GM18517 (cell line): Measurements from ENCODE around the gene HELB.

ENCODE experiments used
- ATAC-seq: cut with Tn5 transposase; IDR thresholded peaks from one replicate; pipeline ENCODE4 v1.9.1; 2021; ENCODE audit warnings: mild to moderate bottlenecking, moderate library complexity; ENCODE audit not compliant: unreplicated experiment

Gene HELB

DNA sequence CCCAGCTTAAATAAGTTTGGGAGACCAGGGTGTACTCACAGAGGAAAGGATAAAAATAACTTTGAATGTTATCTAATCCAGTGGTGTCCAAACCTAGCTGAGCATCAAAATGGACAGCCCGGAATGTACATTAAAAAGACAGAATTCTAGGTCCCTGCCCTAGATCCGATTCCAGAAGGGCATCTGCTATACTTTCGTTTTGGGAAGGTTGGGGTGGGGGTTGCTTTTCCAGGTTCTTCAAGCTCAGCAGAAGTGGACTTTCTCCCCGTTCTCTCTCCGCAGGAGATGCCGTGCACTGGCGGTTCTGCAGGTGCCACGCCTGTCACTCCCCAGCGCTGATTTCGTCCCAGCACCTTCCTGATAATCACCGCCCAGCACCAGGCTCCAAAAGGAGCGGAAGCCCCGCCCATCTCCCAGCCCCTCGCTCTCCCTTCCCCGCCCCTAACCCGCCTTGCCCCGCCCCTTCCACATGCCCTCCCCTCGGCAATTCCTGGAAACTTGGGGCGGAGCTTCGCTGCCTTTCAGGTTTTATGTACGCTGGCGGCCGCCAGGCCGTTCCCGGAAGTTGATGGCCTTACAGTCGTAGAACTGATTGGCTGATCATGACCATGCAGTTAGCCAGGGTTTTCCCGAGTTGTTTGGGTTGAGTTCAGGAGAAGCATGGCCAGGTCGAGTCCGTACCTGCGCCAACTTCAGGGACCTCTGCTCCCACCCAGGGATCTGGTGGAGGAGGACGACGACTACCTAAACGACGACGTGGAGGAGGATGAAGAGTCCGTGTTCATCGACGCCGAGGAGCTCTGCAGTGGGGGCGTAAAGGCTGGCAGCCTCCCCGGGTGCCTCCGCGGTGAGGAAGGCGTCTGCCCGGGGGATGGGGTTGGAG lies at the start of gene HELB:
TSS of gene HELB (plus strand) at position 550 of the 883 bp plus-strand sequence. CDS start at position 661, 111 bp downstream.
- ATAC-seq, result peak; percentile 84

DNA sequence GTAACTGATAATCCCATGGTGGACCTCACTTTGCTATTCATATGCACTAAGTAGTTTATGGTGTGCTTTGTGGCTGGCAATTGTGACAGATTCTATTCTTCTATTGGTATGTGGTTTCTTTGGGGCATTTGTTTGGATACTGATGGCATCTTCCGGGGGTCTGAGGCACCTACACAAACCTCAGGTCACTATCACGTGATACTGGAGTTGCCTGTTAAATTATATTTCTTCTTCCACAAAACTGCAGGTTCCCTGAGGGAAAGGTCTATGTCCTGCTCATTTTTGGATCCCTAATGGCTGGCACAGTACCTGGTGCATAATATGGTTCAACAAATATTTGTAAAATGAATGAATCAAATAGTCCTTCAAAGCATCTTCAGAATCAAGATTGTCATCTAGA lies 49.5 kb upstream of the HELB start:
- no peak for ATAC-seq

DNA sequence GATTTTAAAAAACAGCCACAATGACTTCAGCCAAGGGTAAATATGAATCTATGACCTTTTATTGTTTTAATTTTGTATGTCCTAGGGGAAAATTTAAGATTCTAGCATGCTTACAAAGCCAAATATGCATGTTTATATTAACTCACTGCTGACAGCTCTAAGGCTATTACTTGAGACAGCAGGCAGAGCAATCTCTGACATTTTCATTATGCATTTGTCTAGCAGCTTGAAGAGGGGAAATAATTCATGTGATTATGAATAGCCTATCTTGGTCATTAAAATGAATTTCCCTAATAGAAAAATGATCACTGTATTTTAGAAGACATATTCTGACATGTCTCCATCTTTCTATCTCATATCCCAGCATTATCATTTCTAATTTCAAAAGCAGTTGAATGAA lies 46.6 kb upstream of the HELB start:
- no peak for ATAC-seq

DNA sequence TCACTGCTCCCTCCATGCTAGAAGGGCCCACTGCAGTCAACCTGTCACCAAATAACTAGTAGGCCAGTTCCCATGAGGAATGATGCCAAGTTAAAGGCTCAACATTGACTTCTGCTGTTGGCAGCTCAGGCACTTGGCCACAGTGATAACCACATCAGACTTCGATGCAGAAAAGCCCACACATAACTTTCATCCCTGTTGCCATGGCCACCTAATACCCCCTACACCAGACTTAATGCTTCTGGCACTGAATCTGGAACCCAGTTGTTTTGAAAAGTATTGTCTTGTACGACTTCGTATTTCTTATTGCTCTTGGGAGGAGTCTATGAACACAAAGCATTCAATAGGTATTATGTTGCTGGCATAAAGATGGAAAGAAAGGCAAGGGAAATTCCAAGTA lies 44.3 kb upstream of the HELB start:
- no peak for ATAC-seq

DNA sequence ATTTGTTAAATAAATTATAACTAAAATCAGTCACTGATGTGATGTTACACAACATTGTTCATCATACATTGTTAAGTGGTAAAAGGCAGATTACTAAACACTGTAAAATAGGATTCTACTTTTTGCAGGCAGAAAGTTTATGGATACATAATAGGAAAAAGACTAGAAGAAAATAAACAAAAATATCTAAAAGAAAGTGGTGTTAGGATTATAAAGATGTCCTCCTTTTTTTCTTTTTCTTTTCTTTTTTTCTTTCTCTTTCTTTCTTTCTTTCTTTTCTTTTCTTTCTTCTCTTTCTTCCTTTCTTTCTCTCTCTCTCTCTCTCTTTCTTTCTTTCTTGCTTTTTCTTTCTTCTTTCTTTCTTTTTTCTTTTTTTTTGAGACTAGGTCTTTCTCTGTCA lies 39.6 kb upstream of the HELB start:
- ATAC-seq, result no peak

DNA sequence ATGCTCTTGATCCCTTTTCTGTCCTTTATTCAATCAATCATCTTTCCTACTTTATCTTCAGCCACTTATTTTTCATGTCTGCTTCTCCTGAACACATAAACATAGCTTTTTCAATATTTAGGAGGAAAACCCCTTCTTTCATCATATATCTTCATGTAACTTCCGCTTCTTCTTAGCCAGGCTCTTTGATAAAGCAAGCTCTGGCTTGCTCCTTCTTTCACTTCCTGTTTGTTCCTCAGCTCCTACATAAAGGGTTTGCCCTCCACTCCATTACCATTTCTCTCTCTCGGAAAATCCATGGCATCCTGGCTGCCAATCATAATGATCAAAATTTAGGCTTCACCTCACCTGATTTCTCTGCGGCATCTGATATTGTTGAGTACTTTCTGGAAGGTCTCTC lies 33.7 kb upstream of the HELB start:
- no peak for ATAC-seq

DNA sequence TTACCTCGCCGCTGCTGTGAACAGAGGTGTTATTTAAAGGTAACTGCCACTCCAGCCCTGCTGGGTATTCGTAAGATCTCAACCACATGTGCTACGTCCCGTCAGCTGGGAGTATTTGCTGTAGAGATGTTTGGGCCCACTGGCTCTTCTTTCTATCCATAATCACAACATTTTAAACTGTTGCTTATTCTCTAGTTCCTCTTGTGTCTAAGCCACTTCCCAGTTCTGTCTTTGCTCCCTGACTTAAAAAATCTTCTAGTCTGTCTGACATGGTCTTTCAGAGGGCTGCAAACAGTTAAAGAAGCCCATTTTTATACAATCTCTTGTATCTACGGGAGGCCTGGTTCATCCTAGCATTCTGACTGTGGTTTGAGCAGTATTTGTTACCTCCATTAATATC lies 33.2 kb upstream of the HELB start:
- no peak for ATAC-seq

DNA sequence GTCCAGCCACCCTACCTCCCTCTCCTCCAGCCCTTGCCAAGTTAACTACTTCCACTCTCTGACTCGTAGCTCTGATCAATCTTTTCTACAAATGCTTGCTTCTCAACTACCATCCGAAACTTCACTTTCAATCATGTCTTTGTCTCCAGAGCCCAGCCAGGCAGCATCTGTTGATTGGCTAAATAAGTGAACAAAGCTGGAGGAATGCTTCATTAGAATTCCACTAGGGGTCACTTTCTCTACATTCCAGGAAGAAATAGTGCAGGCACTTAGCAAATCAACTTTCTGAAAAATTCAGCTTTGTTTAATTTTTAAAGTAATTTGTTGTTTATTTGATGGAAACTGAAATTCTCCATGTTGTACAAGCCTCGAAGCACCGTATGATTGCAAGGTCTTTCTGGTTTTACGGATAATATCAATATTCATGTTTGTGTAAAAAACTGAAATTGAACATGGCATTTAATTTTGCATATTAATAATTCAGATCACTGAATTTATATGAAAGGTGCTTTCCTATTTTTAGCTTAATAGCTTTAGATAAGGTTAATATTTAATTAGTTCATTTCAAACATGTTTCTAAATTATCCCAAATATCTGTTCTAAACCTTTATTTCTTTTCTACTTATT lies 32.4 kb upstream of the HELB start:
- ATAC-seq, result peak; percentile 63

DNA sequence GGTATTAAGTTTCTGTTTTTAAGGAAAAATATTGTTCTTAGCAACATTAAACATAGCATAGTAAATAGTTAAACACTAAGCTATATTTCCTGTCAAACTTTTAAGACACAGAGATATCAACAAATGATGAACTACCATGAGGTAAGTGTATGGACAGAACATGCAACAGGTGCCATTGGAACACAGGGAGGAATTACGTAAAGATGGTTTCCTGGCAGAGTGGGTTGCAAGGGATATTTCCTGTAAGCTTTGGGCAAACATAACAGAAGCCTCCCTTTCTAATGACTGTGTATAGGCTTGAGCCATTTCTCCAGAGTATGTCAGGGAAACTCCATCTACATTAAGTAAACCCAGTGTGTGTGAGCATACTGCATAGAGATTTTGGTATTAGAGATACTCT lies 31.7 kb upstream of the HELB start:
- no peak for ATAC-seq

DNA sequence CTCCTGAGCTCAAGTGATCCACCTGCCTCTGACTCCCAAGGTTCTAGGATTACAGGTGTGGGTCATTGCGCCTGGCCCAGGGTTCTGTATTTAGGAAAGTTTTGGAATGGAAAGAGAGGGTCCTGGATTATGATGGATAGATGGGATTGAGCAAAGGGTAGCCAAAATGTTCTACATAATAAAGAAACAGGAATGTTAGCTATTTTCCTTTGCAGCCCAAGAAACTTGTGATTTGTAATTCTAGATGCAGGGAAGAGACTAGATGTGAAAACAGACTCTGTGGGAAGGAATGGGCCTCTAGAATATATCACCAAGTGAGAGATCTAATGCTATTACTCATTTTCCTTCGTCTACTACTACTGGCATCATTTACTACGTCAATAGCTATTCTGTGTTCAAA lies 29.6 kb upstream of the HELB start:
- ATAC-seq, result no peak

DNA sequence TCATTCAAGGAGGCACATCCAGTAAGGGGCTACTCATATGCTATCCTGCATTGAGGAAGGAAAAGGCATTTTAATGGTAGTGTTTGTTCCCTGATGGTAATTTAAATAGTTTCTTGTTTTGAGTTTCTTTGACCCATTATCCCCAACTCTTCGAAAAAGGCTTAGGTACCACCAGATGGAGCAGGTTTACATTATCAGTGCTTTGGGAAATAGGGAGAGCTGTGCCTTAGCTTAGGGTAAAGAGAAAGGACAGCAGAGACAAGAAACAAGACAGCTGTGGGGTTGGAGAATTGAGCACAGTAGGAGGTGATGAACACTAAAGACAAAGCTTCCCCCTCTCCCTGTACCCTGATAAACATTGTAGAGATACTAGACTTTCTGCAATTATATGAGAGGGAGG lies 29.1 kb upstream of the HELB start:
- no peak for ATAC-seq

DNA sequence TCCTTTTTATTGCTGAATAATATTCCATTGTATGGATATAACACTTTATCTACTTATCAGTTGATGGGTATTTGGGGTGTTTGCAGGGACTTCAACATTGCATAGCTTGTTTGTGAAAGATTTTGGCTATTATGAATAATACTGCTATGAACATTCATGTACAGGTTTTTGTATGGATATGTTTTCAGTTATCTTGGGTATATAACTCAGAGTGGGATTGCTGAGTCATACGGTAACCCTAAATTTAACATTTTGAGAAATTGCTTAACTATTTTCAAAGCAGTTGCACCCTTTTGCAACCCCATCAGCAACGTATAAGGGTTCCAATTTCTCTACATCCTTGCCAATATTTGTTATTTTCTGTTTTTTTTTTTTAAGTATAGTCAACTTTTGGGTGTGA lies 27.3 kb upstream of the HELB start:
- ATAC-seq, result no peak

DNA sequence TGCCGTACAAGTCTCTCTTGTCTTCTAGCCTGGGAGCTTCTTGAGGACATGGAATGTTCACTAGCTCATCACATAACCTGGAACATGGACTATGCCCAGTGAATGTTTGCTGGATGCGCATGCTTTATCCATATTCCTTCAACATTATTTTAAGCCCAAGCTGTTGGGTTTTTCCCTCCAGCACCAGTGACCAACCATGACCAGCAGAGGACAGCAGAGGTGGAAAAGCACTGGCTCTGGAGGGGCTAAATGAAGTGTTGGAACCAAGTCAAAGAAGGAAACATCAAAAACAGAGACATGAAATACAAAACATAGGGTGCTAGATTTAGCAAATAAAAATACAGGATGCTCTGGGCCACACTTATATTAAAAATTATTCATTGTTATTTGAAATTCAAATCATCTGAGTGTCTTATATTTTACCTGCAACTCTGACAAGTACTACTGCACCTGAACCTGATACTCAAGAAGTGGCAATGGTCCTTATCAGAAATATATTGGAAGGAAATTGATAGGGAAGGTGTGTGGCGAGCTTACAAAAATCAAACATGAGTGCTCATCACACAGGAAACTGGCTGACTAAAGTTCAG lies 23.1 kb upstream of the HELB start:
- ATAC-seq, result no peak

DNA sequence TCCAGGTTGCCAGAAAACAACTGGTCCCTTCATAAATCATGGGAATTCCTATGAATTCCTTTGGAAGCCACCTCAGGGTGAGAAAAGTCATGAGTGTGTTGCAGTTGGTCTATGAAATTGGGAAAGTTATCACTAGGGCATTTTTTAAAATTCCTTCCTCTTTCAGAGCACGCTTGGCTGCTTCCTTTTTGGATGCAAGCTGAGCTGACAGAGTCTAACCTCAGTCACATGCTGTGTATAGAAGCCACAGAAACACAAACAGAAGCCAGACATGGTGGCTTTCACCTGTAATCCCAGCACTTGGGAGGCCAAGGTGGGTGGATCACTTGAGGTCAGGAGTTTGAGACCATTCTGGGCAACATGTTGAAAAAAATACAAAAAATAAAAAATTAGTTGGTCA lies 21.7 kb upstream of the HELB start:
- no peak for ATAC-seq

DNA sequence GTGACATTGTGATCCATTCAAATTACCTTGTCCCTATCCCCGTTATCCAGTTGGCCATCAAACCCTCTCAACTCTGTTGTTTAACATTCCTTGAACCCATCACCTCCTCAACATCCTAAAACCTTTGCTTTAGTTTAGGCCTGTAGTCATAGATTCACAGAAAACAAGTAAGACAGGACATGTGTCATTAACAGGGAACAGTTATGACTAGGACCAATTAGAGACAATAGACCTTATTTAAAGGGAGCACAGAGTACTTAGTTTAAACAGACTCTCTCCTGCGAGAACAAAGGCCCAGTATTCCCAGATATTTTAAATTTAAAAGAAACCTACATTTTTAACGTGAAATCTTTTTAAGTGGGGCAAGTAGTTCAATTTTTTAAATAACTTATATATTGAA lies 20.0 kb upstream of the HELB start:
- no peak for ATAC-seq

DNA sequence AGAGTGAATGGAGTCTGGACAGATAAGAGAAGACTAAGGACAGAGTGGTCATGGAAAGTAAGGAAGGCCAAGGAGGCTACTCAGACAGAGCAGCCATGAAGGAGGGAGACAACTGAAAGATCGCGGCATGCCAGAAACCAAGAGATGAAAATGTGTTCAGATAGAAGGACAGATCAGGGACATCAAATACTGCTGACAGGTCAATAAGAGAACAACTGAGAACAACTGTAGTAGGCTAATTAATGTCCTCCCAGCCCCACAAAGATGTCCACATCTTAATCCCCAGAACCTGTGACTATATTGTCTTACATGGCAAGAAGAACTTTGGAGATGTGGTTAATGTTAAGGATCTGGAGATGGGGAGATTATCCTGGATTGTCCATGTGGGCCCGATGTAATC lies 15.0 kb upstream of the HELB start:
- ATAC-seq, result no peak

DNA sequence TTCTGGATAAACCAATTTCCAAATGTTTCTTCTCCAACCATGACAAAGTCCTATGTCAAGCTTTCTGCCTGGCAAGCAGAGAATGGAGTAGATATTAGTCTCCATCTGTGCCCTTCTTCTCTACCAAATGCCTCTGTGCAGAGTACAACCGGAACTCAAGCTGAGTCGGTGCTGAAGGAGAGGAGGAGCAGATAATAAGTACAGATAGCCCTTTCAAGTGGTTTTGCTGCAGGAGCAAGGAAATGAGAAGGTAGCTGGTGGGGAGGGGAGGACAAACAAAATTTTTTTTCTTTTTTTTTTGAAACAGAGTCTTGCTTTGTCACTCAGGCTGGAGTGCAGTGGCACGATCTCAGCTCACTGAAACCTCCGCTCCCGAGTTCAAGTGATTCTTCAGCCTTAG lies 14.2 kb upstream of the HELB start:
- ATAC-seq, result no peak

DNA sequence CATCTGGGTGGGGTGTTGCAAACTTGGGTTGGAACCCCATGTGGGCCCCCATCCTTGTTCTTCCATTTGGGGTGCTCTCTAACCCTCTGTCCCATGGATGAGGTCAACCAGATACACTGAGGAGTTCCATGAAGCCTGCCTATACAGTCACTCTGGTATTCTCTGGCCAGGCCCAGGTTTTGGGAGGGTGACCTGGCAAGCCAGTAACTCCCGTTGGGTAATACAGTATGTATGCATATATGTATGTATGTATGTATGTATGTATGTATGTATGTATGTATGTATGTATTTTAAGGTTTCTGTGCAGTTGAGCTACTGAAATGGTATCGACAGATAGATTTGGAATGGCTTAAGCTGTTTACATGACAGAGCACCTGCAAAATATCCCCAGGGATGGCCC lies 12.8 kb upstream of the HELB start:
- no peak for ATAC-seq

DNA sequence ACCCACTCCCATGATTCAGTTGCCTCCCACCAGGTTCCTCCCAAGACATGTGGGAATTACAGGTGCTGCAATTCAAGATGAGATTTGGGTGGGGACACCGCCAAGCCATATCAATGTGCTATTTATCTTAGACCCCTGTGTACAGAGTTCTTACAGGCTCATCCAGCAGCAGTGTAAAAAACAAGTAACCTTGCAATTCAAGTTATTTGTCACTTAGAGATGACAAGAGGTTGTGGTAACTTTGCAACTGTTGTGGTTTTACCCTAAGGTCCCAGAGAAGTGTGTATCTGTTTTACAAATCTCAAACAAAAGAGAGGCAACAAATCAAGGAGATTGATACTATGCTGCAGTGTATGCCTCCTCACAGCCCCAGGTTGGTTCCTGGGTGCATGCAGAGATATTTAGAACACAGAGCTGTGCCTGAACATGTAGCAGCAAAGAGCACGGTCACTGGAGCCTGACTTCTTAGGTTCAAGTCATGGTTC lies 11.5 kb upstream of the HELB start:
- ATAC-seq, result no peak

DNA sequence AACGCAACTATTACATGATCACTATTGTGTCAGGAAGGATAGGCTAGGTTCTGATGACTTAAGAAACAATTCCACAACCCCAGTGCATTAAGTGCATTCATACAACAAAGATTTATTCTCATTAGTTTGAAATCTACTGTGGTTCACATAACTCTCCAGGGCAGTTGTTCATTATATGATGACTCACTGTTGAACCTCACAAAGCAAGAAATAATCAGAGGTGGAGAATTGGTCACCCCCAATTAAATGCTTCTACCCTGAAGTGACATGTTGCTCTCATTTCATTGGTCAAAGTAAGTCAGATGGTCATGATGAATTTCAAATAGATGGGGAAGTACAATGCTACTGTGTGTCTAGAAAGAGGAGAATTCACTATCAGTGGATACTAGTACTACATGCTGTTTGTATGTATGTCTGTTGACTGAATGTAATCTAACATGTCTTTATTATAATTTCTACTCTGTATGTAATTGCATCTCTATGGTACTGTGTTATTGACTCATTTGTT lies 6.1 kb upstream of the HELB start:
- ATAC-seq, result no peak

DNA sequence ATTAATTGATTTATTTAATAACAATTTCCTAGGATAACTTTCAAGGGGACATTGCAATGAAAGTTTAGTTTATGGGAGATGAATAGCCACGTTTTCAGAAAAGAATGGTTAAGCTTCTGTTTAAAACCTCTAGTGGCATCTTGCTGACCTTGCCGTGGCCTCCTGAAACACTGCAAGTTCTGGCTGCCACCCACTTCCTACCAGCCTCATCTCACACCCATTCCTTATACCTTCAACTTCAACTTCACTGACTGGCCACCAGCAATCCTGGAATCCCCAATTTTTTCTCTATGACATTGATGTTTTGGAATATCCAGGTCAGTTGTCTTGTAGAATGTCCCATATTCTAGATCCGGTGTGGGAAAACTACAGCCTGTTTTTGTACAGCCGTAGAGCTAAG lies 5.2 kb upstream of the HELB start:
- ATAC-seq, result no peak

DNA sequence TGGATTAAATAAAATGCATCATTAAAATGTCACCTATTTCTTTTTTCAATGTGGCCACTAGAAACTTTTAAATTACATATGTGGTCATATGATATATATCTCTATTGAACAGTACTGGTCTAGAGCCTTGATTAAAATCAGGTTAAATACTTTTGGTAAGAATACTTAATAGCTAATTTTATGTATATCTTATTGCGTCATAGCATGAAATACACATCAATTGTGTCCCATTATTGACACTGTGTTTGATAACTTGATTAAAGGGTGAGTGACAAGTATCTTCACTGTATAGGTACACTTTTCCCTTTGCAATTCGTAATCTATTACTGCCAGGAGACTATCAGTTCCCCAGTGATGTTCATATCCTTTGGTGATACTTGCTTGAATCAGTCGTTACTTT lies 4.4 kb upstream of the HELB start:
- ATAC-seq, result no peak
